GM06990 (cell line): ENCODE data around the gene PACS1.

Experiments
- DNase-seq: peaks from one replicate; pipeline ENCODE4 v3.0.0-alpha.2; 2011; ENCODE audit not compliant: insufficient read length; ENCODE audit errors: extremely low read depth
- H3K27me3 ChIP-seq: replicated peaks from 2 replicates; pipeline ENCODE4 v1.6.0; 2011; ENCODE audit warnings: low read length; ENCODE audit not compliant: control insufficient read depth, insufficient read depth
- H3K36me3 ChIP-seq: 2 replicates; pipeline ENCODE4 v1.5.1; 2011; ENCODE audit warnings: low read length; ENCODE audit not compliant: control insufficient read depth, insufficient read depth
- H3K4me3 ChIP-seq: replicated peaks from 2 replicates; pipeline ENCODE4 v1.5.1; 2011; ENCODE audit warnings: low read depth, mild to moderate bottlenecking, control low read depth, low read length
- CTCF ChIP-seq: IDR thresholded peaks from 2 replicates; pipeline ENCODE4 v1.5.1; 2011; ENCODE audit warnings: low read length, control low read depth, mild to moderate bottlenecking, inconsistent platforms; ENCODE audit not compliant: insufficient read depth, poor library complexity, severe bottlenecking

Gene PACS1

GRCh38 chr11:66203847-66204246 is 133.8 kb downstream of the PACS1 start:
- Histone ChIP-seq H3K4me3 (no peak overlapping the region), H3K27me3 (no peaks in the 10 kb centered on the region), H3K36me3 (no peaks in the 10 kb centered on the region)
- no peak for DNase-seq
- TF ChIP-seq CTCF: no peak

DNA sequence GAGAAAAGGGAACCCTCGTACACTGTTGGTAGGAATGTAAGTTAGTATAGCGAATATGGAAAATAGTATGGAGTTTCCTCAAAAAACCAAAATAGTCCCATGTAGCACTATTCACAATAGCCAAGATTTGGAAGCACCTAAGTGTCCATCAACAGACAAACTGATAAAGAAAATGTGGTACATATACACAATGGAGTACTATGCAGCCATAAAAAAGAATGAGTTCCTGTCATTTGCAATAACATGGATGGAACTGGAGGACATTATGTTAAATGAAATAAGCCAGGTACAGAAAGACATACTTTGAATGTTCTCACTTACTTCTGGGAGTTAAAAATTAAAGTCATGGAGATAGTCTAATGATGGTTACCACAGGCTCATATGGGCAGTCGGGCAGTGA is 134.3 kb downstream of the PACS1 start:
- H3K27me3 ChIP-seq: no peaks in the 10 kb centered on the region
- no peak for DNase-seq
- H3K4me3 ChIP-seq: no peak overlapping the region
- no peaks in the 10 kb centered on the region for H3K36me3 ChIP-seq
- TF ChIP-seq CTCF: no peak

DNA sequence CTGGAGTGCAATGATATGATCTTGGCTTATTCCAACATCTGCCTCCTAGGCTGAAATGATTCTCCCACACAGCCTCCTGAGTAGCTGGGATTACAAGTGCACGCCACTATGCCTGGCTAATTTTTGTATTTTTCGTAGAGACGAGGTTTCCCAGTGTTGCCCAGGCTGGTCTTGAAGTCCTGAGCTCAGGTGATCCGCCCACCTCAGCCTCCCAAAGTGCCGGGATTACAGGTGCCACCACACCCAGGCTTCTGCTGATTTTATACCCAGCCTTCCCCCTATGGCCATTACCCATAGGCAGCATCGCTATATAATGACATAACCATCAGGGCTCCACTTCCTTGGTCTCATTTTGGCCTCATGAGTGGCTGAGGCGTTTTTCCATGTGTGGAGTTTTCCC is 137.7 kb downstream of the PACS1 start:
- Histone ChIP-seq H3K4me3 (no peak overlapping the region), H3K27me3 (no peaks in the 10 kb centered on the region), H3K36me3 (peaks cover 5% of the 10 kb centered on the region)
- DNase-seq: no peak
- TF ChIP-seq CTCF: no peak

DNA sequence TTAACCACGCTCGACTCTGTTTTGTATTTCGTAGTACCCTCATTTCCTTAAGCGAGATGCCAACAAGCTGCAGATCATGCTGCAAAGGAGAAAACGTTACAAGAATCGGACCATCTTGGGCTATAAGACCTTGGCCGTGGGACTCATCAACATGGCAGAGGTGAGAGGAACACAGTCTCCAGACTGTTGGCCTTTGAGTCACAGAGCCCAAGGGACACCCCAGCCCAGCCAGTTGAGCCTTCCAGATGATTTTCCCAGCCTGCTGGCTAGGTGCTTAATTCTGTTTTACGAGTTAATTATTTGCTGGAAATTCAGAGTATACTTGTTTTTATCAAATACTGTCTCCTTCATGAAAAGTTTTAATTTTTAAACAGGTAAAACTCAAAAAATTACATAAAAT is 141.0 kb downstream of the PACS1 start:
- Histone ChIP-seq H3K36me3 (peaks cover 13% of the 10 kb centered on the region), H3K27me3 (no peaks in the 10 kb centered on the region), H3K4me3 (no peak overlapping the region)
- no peak for DNase-seq
- no peak for TF ChIP-seq CTCF

- no peak for TF ChIP-seq CTCF
- Histone ChIP-seq H3K4me3 (no peak overlapping the region), H3K36me3 (peaks cover 31% of the 10 kb centered on the region), H3K27me3 (no peaks in the 10 kb centered on the region)
- no peak for DNase-seq
Observed at GRCh38 chr11:66216911-66217310, 146.8 kb downstream of the PACS1 start.

DNA sequence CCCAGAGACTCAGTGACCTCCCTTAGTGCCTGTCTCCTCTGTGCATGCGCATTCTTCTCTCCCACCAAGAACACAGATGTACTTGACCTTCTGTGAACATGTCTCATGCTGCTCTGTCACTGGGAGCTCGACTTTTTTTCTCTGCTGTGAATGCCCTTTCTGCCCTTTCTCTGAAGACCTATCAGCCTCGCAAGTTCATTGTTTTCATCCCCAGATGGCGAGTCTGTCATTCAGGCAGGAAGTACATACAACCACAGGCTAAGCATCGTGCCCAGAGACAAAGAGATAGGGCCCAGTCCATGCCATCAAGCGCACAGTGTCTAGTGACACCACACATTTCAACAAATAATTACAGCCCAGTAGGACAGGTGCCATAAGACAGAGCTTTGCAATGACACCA is 148.0 kb downstream of the PACS1 start:
- no peak for TF ChIP-seq CTCF
- no peaks in the 10 kb centered on the region for H3K27me3 ChIP-seq
- H3K36me3 ChIP-seq: peaks cover 31% of the 10 kb centered on the region
- H3K4me3 ChIP-seq: no peak overlapping the region
- no peak for DNase-seq
